ENCODE data around the gene TEX10. TPM values are rescaled to one million over a fixed set of nuclear protein-coding genes. Genes with fewer than 3 reads are reported as not detected.

The TEX10 gene
- total and polyA plus RNA-seq, 9 donors: 11.3 to 22.6 (median 17.4) TPM

DNA sequence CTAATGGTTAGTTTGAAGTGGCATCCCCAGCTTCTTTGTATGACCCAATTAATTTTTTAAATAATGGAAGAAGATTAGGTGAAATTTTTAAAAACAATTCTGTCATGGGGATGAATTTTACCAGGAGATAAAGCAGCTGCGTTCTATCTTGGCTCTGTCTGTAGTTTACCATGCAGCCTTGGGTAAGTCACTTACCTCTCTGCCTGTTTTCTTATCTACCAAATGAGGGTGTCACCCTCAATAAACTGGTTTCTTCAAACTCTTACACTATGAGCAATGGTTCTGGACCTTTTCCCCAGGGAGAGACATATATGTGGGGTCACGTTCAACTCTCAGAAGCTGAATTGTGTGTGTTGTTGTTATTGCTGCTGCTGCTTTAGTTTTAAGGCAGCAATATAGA, 71.7 kb downstream of the TEX10 start:
- DNase-seq: no peak
- Histone ChIP-seq H3K27me3 (no peaks in the 10 kb centered on the region), H3K36me3 (no peaks in the 10 kb centered on the region), H3K4me1 (ENCODE audit: insufficient read depth) (no peaks in the 10 kb centered on the region), H3K4me3 (no peak overlapping the region), H3K27ac (no peak overlapping the region), H3K9me3 (no peaks in the 10 kb centered on the region)
- WGBS, 3 donors: 70 to 85% (median 75%) methylated on average over 2 of the region's 2 CpGs
- TF ChIP-seq, protein P1, sequence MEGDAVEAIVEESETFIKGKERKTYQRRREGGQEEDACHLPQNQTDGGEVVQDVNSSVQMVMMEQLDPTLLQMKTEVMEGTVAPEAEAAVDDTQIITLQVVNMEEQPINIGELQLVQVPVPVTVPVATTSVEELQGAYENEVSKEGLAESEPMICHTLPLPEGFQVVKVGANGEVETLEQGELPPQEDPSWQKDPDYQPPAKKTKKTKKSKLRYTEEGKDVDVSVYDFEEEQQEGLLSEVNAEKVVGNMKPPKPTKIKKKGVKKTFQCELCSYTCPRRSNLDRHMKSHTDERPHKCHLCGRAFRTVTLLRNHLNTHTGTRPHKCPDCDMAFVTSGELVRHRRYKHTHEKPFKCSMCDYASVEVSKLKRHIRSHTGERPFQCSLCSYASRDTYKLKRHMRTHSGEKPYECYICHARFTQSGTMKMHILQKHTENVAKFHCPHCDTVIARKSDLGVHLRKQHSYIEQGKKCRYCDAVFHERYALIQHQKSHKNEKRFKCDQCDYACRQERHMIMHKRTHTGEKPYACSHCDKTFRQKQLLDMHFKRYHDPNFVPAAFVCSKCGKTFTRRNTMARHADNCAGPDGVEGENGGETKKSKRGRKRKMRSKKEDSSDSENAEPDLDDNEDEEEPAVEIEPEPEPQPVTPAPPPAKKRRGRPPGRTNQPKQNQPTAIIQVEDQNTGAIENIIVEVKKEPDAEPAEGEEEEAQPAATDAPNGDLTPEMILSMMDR (IDR thresholded peaks at IDR 0.05): no peak
- no peak for TF ChIP-seq POLR2A (IDR thresholded peaks at IDR 0.05)
- no peak for TF ChIP-seq EP300 (IDR thresholded peaks at IDR 0.05)
- intact Hi-C loops (cut with DNase I): no loop called here

DNA sequence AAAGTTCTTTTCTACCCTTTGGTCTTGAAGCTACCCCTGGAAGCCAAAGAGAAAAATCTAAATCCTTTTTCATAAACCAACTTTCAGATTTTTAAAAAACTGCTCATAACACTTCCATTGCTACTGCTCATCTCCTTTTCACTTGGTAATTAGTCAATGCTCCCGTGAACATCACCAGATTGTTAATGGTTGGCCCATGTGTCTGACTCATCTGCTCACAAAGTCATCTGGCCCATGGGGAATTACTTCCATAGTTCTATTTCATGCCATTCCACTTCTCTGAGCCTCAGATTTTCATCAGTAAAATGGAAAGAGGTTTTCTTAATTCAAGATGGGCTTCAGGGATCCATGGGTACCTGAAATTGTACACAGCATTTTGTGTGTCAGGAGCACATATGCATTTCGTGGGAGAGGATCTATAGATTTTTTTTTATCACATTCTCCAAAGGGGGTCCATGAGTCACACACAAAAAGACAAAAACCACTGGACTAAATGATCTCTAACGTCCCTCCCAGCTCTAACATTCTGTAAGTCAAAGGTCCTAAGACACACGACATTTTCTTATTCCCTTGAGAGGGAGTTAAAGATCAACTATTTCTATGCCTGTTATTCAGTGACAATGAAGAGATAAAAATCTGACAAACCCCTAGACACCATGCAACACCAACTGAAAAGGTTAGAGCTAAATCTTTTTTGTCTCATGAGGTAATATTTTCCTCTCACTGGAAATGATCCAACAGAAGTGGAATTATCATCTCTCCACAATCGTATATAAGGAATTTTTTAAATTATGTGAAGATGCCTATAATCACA, 75.4 kb downstream of the TEX10 start:
- no peak overlapping the region for H3K4me3 ChIP-seq
- H3K27ac ChIP-seq: no peak overlapping the region
- H3K4me1 ChIP-seq (ENCODE audit: insufficient read depth): no peaks in the 10 kb centered on the region
- no peaks in the 10 kb centered on the region for H3K9me3 ChIP-seq
- intact Hi-C loops (cut with DNase I): no loop called here
- DNase-seq: no peak
- H3K27me3 ChIP-seq: no peaks in the 10 kb centered on the region
- 75 to 85% (median 77%) methylated on average over 5 of the region's 5 CpGs for WGBS, 3 donors
- H3K36me3 ChIP-seq: no peaks in the 10 kb centered on the region
- TF ChIP-seq EP300 (IDR thresholded peaks at IDR 0.05) (no peak), POLR2A (IDR thresholded peaks at IDR 0.05) (no peak)
- TF ChIP-seq, protein P1 (IDR thresholded peaks at IDR 0.05): no peak

DNA sequence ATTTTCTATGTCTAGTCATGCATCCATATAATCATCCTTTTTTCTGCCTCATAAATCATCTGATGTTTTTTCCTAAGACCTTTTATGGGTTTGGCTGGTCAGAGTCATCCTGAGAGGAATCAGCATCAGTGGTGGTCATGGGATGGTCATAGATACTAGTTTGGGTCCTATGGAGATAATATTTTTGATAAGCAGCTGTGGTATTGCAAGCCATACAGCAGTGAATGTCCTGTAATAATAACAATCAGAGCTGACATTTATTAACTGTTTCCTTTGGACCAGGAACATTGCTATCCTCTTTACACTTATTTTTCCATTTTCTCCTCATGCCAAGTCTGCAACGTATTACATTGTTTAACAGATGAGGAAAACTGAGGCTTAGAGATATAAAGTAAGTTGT, 83.1 kb downstream of the TEX10 start:
- H3K4me1 ChIP-seq (ENCODE audit: insufficient read depth): no peaks in the 10 kb centered on the region
- no peak for DNase-seq
- H3K27ac ChIP-seq: no peak overlapping the region
- intact Hi-C loops (cut with DNase I): no loop called here
- H3K4me3 ChIP-seq: no peak overlapping the region
- WGBS, 3 donors: 91 to 98% (median 93%) methylated on average over 1 of the region's 1 CpG
- TF ChIP-seq POLR2A (IDR thresholded peaks at IDR 0.05) (no peak), EP300 (IDR thresholded peaks at IDR 0.05) (no peak)
- TF ChIP-seq, protein P1 (IDR thresholded peaks at IDR 0.05): no peak
- no peaks in the 10 kb centered on the region for H3K36me3 ChIP-seq
- H3K27me3 ChIP-seq: no peaks in the 10 kb centered on the region
- no peaks in the 10 kb centered on the region for H3K9me3 ChIP-seq

DNA sequence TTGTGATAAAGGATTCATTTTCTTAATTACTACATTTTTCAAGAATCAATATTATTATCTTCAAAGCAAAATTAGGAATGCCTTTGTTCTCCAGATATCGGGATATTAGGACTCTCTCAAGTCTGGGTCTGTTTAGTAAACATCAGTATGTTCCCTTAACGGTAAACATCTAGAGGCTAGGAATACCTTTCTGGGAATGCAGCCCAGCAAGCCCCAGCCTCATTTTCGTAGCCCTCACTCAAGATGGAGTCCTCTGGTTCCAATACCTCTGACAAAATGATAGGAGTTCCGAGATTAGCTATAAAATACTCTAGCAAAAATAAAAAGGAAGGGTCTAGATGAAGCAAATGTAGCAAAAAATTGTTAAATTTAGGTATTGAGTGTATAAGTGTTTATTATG, 84.5 kb downstream of the TEX10 start:
- 88 to 95% (median 88%) methylated on average over 4 of the region's 4 CpGs for WGBS, 3 donors
- Histone ChIP-seq H3K4me3 (no peak overlapping the region), H3K4me1 (ENCODE audit: insufficient read depth) (no peaks in the 10 kb centered on the region), H3K36me3 (no peaks in the 10 kb centered on the region), H3K27me3 (no peaks in the 10 kb centered on the region), H3K9me3 (no peaks in the 10 kb centered on the region), H3K27ac (no peak overlapping the region)
- intact Hi-C loops (cut with DNase I): no loop called here
- DNase-seq: no peak
- TF ChIP-seq, protein P1 (IDR thresholded peaks at IDR 0.05): no peak
- no peak for TF ChIP-seq EP300 (IDR thresholded peaks at IDR 0.05)
- TF ChIP-seq POLR2A (IDR thresholded peaks at IDR 0.05): no peak

Data from ovary (tissue), 9 donors.